Fibroblast of the aortic adventitia (primary cell): ENCODE data around the gene TRAF5. TPM values are rescaled to one million over a fixed set of nuclear protein-coding genes. Genes with fewer than 3 reads are reported as not detected.

Experiments
- DNase-seq: peaks from one replicate; pipeline ENCODE4 v3.0.0-alpha.2; 2010; ENCODE audit warnings: low read depth
- H3K4me3 ChIP-seq: 2 replicates; pipeline ENCODE4 v1.5.1; 2011; ENCODE audit warnings: low read depth, mild to moderate bottlenecking, control low read depth, low read length, moderate library complexity
- total RNA-seq: library from RNA; depleted of rRNA; stranded (reverse); fragments of >200 nt; gene quantifications from 2 replicates; pipeline ENCODE4 v1.2.3, GENCODE V29; 2012; ENCODE audit warnings: low replicate concordance
- TF ChIP-seq, protein P1 (sequence below): IDR thresholded peaks from 2 replicates; pipeline ENCODE4 v1.5.1; 2011; ENCODE audit warnings: mild to moderate bottlenecking, low read length, control low read depth, inconsistent platforms; ENCODE audit not compliant: insufficient read depth

The TRAF5 gene
- total RNA-seq, result 9.4 and 20.6 TPM in 2 replicates

DNA sequence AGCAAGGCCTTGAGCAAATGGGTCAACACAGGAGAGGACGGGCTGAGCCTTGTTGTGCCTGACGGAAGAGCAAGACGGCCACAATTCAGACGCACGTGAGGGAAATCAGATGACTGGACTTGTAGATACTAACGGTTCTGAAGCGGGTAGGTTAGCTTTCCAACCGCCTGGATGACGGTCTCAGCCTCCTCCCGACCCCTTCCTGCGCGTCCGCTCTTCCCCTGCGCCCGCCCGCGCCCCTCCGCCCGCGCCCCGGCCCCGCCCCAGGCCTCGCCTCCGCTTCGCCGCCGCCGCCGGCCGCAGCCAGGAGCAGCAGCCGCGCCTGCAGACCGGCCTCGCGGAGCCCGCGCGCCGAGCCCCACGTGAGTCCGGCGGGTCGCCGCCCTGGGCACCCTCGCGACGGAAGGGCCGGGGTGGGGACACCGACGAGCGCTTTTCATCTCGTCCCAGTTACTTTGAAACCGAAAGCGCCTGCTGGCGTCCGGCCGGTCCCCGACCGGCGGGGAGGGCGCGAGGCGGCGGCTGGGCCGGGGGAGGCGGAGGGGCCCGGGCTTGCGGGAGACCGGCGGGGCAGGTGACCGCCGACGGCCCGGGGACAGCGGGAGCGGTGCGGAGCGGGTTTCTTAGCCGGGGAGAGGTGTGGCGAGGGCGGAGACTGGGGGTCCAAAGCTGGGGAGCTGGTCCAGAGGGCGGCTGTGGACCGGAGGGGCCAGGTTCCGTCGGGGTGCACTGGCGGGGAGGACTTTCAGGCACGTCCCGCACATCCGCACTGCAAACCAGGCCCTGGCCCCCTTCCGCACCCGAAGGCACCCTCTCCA is at the start of gene TRAF5:
Gene TRAF5, plus strand, starts transcription at position 306 of the 818 bp plus-strand sequence. CDS start 26,407 bp downstream, outside the sequence.
- TF ChIP-seq, protein P1, sequence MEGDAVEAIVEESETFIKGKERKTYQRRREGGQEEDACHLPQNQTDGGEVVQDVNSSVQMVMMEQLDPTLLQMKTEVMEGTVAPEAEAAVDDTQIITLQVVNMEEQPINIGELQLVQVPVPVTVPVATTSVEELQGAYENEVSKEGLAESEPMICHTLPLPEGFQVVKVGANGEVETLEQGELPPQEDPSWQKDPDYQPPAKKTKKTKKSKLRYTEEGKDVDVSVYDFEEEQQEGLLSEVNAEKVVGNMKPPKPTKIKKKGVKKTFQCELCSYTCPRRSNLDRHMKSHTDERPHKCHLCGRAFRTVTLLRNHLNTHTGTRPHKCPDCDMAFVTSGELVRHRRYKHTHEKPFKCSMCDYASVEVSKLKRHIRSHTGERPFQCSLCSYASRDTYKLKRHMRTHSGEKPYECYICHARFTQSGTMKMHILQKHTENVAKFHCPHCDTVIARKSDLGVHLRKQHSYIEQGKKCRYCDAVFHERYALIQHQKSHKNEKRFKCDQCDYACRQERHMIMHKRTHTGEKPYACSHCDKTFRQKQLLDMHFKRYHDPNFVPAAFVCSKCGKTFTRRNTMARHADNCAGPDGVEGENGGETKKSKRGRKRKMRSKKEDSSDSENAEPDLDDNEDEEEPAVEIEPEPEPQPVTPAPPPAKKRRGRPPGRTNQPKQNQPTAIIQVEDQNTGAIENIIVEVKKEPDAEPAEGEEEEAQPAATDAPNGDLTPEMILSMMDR, result no peak
- H3K4me3 ChIP-seq, result peak within 1 kb of the TSS; percentile 77
- peak; percentile 59 for DNase-seq

DNA sequence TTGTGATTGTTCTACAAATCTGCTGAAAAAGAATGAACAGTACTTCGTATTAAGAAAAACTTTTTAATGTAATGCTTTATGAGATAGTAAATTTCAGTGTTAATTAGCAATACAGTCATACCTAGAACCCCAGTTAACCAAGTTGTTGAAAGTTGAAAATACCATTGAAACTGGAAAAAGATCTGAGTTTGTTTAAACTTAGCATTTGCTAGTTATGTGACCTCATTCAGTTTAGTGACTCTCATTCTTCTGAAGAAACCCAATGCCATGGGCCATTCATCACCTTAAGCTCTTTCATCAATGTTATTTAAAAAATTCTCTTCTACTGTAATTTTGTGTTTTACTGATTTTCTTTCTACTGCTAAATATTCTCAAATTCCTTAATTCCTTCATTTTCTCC is 47.3 kb upstream of the TRAF5 start:
- H3K4me3 ChIP-seq, result no peak overlapping the region
- TF ChIP-seq, protein P1, result no peak

GRCh38 chr1:211280910-211281309 is 45.7 kb upstream of the TRAF5 start:
- H3K4me3 ChIP-seq, result no peak overlapping the region
- TF ChIP-seq, protein P1, result no peak
- no peak for DNase-seq

More for the DNA sequence above, 47.3 kb upstream of the TRAF5 start:
- no peak for DNase-seq

DNA sequence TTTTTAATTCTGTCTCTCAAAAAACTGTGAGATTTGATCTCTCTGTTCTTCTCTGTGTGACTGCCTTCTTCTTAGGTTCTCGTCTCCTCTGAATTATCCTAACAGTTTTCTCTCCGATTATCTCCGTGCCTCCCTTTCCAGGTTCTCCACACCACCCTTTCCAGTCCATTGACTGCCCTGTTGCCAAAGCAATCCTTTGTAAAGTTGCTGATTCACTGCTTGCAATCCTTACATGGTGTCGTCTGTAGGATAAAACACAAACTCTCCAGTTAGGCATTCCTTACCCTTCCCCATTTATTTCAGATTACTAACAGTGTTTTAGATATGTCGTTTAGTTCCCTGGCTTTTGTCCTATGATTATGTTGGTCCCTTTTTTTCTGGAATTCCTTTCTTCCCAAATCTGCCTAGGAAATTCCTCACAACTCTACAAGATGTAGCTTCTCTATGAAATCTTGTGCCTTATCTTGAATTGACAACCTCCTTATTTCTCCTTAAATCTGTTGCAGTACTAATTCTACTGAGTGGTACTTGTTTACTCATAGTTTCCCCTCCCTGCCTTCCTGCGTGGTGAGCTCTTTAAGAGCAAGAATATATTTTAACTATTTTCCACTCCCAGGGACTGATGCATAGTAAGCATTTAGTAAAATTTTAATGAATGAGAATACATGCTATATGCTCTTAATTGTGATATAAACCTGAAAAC is 45.2 kb upstream of the TRAF5 start:
- TF ChIP-seq, protein P1, result no peak
- peak; percentile 47 for DNase-seq

DNA sequence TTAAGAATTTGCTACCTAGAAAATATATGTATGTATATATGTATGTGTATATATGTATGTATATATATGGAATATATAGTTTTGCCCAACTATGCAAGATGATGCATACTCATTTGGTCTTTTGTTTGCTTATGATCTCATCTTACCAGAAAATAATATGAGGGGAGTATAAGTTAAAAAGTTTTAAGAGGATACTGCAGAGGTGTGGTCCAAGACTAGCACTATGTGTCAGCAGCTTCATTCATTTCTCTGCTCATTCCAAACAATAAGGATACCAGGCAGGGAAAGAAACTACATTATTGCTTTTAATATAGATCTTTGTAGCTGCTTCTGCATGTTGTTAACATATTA is 44.6 kb upstream of the TRAF5 start:
- no peak for DNase-seq
- TF ChIP-seq, protein P1, result no peak
- H3K4me3 ChIP-seq, result no peak overlapping the region

More for the DNA sequence above, 45.2 kb upstream of the TRAF5 start:
- H3K4me3 ChIP-seq, result no peak overlapping the region

DNA sequence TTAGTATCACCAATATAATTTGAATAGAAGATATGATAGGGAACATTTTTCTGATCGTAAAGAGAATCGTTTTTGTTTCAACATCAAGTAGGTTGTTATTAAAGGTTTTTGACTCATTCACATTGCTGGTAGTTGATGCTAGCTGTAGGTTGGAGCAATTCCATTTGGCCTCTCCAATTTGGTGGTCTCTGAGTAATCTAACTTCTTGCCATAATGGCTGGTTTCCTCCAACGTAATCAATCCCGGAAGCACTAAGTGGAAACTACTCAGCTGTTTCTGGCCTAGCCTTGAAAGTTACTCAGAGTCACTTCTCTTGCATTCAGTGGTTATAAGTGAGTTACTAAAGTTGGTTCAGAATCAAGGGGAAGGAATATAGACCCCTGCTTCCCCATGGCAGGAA is 41.4 kb upstream of the TRAF5 start:
- peak; percentile 48 for DNase-seq
- no peak overlapping the region for H3K4me3 ChIP-seq
- TF ChIP-seq, protein P1, result no peak
